ENCODE data around the gene IRAK3. TPM values are rescaled to one million over a fixed set of nuclear protein-coding genes. Genes with fewer than 3 reads are reported as not detected.
"Not testable (repeated sequence)": the region's sequence is repeated elsewhere in the genome, so short reads cannot be mapped to it uniquely, and the experiment has no call there.

The IRAK3 gene
- total and polyA plus RNA-seq, 2 donors (not counting 1 experiment from before 2014, with no cell fraction given), result 3.9 to 4.3 TPM

DNA sequence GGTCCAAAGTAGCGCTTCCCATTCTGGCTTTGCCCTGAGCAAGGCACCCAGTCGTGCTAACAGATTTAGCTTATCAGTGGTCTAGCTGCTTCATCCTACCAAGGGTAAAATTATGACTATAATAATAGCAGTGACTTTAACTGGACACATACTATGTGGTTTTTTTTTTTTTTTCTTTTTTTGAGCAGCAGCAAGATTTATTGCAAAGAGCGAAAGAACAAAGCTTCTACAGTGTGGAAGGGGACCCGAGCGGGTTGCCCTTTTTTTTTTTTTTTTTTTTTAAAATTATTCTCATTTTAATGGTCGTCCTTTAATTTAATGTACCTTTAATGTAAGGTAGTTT is 113.8 kb downstream of the IRAK3 start:
- peaks cover 36% of the 10 kb centered on the region for H3K4me1 Mint-ChIP-seq
- peak overlapping the region; percentile 99 for H3K4me3 Mint-ChIP-seq
- WGBS (ENCODE audit: insufficient coverage), result no CpG with 5 or more reads among the region's 6 CpGs

DNA sequence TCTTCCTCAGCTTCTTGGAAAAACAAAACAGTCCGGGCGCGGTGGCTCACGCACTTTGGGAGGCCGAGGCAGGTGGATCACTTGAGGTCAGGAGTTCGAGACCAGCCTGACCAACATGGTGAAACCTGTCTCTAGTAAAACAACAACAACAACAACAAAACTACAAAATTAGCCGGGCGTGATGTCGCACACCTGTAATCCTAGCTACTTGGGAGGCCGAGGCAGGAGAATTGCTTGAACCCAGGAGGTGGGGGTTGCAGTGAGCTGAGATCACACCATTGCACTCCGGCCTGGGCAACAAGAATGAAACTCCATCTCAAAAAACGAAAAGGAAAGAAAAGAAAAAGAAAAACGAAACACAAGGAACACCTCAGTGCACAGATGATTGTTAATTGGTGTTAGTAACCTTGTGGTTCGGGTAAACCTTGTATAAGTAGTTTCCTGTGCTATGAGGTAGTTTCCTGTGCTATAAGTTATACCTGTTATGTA is 114.3 kb downstream of the IRAK3 start:
- not testable (repeated sequence) for H3K27me3 ChIP-seq (replicated peaks in 1 of 4; ENCODE audit: control extremely low read depth in 1 of 4, control insufficient read depth in 3 of 4, insufficient read depth in 4 of 4, low read length in 3 of 4); H3K9me3 Mint-ChIP-seq (ENCODE audit: insufficient read depth); H3K27me3 Mint-ChIP-seq; DNase-seq; H4K20me1 ChIP-seq (ENCODE audit: control insufficient read depth, insufficient read depth, low read length, poor library complexity, severe bottlenecking); H3K9me3 ChIP-seq (ENCODE audit: control extremely low read depth in 1 of 3, control insufficient read depth in 2 of 3, insufficient read depth in 1 of 3, low read length in 2 of 3); ATAC-seq (ENCODE audit: low read depth); H3K36me3 ChIP-seq (replicated peaks in 1 of 2; ENCODE audit: control extremely low read depth in 1 of 2, control insufficient read depth in 1 of 2, extremely low read depth in 1 of 2, insufficient read depth in 2 of 2, low read length in 1 of 2); H3K27ac ChIP-seq (ENCODE audit: low read length in 2 of 2)
- Histone ChIP-seq H3K4me3 (ENCODE audit: control extremely low read depth in 1 of 5, extremely low read depth in 1 of 5, insufficient read depth in 1 of 5, low read depth in 2 of 5, low read length in 4 of 5) (peak overlapping the region in 3 of 5 experiments; percentile 69 to 99 (median 92)), H2AFZ (ENCODE audit: insufficient read depth, low read depth, low read length, poor library complexity, severe bottlenecking) (peak overlapping the region; percentile 18), H3K9ac (ENCODE audit: low read length) (peak overlapping the region; percentile 92), H3K4me1 (ENCODE audit: control insufficient read depth in 2 of 2, insufficient read depth in 2 of 2, low read length in 2 of 2) (peaks cover 10 to 15% of the 10 kb centered on the region in 2 donors), H3K4me2 (replicated peaks; ENCODE audit: low read depth, low read length, poor library complexity, severe bottlenecking) (peak overlapping the region; percentile 89), H3K79me2 (ENCODE audit: control insufficient read depth, insufficient read depth, low read length) (peaks cover 11% of the 10 kb centered on the region)
- WGBS (ENCODE audit: insufficient coverage), result 79% methylated on average over 7 of the region's 14 CpGs
- ChIA-PET CTCF (interaction anchor here (0.9 to 2.5 kb wide), 2 partner anchors 34 to 390 kb away, joined by 3 to 11 read pairs; no protein-coding TSS in a partner anchor), POLR2A (interaction anchor here (0.5 to 1.7 kb wide), 4 partner anchors 134 to 392 kb away, joined by 3 to 12 read pairs (median 9); partner anchors contain the start of genes LLPH and TMBIM4)
- Mint-ChIP-seq H3K27ac (peak overlapping the region; percentile 34), H3K4me1 (peaks cover 36% of the 10 kb centered on the region), H3K4me3 (peak overlapping the region; percentile 99)
- intact Hi-C loops (cut with micrococcal nuclease), result loop anchor here (2.0 to 10.0 kb wide), 2 partner anchors 173 to 1899 kb away; partner anchors contain the start of genes LLPH and XPOT

More for the DNA sequence above, 113.8 kb downstream of the IRAK3 start:
- POLR2A ChIA-PET, result interaction anchor here (0.5 to 1.7 kb wide), 8 partner anchors 8 to 966 kb away, joined by 3 to 12 read pairs (median 6); partner anchors contain the start of genes CAND1, LLPH and TMBIM4
- Mint-ChIP-seq H3K27me3 (no peaks in the 10 kb centered on the region), H3K27ac (peak overlapping the region; percentile 94), H3K9me3 (ENCODE audit: insufficient read depth) (no peaks in the 10 kb centered on the region)
- DNase-seq (no peak), ATAC-seq (ENCODE audit: low read depth) (no peak)
- Histone ChIP-seq H3K4me3 (ENCODE audit: control extremely low read depth in 1 of 5, extremely low read depth in 1 of 5, insufficient read depth in 1 of 5, low read depth in 2 of 5, low read length in 4 of 5) (peak overlapping the region; percentile 69 to 99 (median 92)), H3K27me3 (replicated peaks in 1 of 4; ENCODE audit: control extremely low read depth in 1 of 4, control insufficient read depth in 3 of 4, insufficient read depth in 4 of 4, low read length in 3 of 4) (no peaks in the 10 kb centered on the region), H3K9me3 (ENCODE audit: control extremely low read depth in 1 of 3, control insufficient read depth in 2 of 3, insufficient read depth in 1 of 3, low read length in 2 of 3) (no peaks in the 10 kb centered on the region), H3K4me1 (ENCODE audit: control insufficient read depth in 2 of 2, insufficient read depth in 2 of 2, low read length in 2 of 2) (peaks cover 10 to 15% of the 10 kb centered on the region in 2 donors), H3K36me3 (replicated peaks in 1 of 2; ENCODE audit: control extremely low read depth in 1 of 2, control insufficient read depth in 1 of 2, extremely low read depth in 1 of 2, insufficient read depth in 2 of 2, low read length in 1 of 2) (peaks cover 0 to 3% of the 10 kb centered on the region in 2 experiments), H3K9ac (ENCODE audit: low read length) (peak overlapping the region; percentile 92), H2AFZ (ENCODE audit: insufficient read depth, low read depth, low read length, poor library complexity, severe bottlenecking) (peak overlapping the region; percentile 96), H3K27ac (ENCODE audit: low read length in 2 of 2) (peak overlapping the region; percentile 68), H3K4me2 (replicated peaks; ENCODE audit: low read depth, low read length, poor library complexity, severe bottlenecking) (peak overlapping the region; percentile 89), H4K20me1 (ENCODE audit: control insufficient read depth, insufficient read depth, low read length, poor library complexity, severe bottlenecking) (no peaks in the 10 kb centered on the region), H3K79me2 (ENCODE audit: control insufficient read depth, insufficient read depth, low read length) (peaks cover 11% of the 10 kb centered on the region)
- TF ChIP-seq, protein P1, sequence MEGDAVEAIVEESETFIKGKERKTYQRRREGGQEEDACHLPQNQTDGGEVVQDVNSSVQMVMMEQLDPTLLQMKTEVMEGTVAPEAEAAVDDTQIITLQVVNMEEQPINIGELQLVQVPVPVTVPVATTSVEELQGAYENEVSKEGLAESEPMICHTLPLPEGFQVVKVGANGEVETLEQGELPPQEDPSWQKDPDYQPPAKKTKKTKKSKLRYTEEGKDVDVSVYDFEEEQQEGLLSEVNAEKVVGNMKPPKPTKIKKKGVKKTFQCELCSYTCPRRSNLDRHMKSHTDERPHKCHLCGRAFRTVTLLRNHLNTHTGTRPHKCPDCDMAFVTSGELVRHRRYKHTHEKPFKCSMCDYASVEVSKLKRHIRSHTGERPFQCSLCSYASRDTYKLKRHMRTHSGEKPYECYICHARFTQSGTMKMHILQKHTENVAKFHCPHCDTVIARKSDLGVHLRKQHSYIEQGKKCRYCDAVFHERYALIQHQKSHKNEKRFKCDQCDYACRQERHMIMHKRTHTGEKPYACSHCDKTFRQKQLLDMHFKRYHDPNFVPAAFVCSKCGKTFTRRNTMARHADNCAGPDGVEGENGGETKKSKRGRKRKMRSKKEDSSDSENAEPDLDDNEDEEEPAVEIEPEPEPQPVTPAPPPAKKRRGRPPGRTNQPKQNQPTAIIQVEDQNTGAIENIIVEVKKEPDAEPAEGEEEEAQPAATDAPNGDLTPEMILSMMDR (IDR thresholded peaks at IDR 0.05), result no peak
- TF ChIP-seq EZH2 (IDR thresholded peaks at IDR 0.05; ENCODE audit: borderline replicate concordance, insufficient read depth, low read depth, low read length, poor library complexity, severe bottlenecking), result no peak
- intact Hi-C loops (cut with micrococcal nuclease), result loop anchor here (1.0 to 10.0 kb wide), 4 partner anchors 67 to 1898 kb away; partner anchors contain the start of genes LLPH, TMBIM4 and XPOT
- CTCF ChIA-PET, result interaction anchor here (0.7 to 2.5 kb wide), 6 partner anchors 33 to 1345 kb away, joined by 3 to 11 read pairs (median 4); partner anchors contain the start of genes CAND1 and TMBIM4

Other genes starting within 250 kb of the IRAK3 start
- gene LLPH, start 58.5 kb upstream of the IRAK3 start, total RNA-seq, result 21.1 and 23.4 TPM in 2 replicates
- gene LLPH, start 58.5 kb upstream of the IRAK3 start, polyA plus RNA-seq, result 2.1 and 5.2 TPM in 2 replicates
- gene TMBIM4, start 19.2 kb upstream of the IRAK3 start, total RNA-seq, result 85.6 and 88.1 TPM in 2 replicates
- 85.1 and 108 TPM in 2 replicates for gene TMBIM4, start 19.2 kb upstream of the IRAK3 start, polyA plus RNA-seq
- 10.0 and 11.8 TPM in 2 replicates for gene HELB, start 113.3 kb downstream of the IRAK3 start, total RNA-seq
- 2.4 and 3.7 TPM in 2 replicates for gene HELB, start 113.3 kb downstream of the IRAK3 start, polyA plus RNA-seq

Measured in B cell (primary cell).